Adrenal gland (tissue), 12 donors: ENCODE measurements around the gene FFAR2. TPM values are rescaled to one million over a fixed set of nuclear protein-coding genes. Genes with fewer than 3 reads are reported as not detected.
"Not testable (repeated sequence)": the region's sequence is repeated elsewhere in the genome, so short reads cannot be mapped to it uniquely, and the experiment has no call there.

Experiments
- DNase-seq, 7 donors: peaks; one replicate each; pipeline ENCODE4 v3.0.0-alpha.2; 2019 to 2020
- H3K27ac ChIP-seq, 5 donors: fragments of 200-600 bp; sonication (generic) in 4 of 5; 1 replicate in 3 of 5; 2 replicates in 2 of 5; pipeline versions ENCODE4 v1.5.1 to v1.8.0; 2016 to 2020; ENCODE audit warnings: mild to moderate bottlenecking in 1 of 5
- H3K27me3 ChIP-seq: fragments of 200-600 bp; 2 replicates; pipeline ENCODE4 v1.8.0; 2021
- H3K36me3 ChIP-seq, 2 donors: fragments of 200-600 bp; replicated peaks in 1 of 2; 1 replicate in 1 of 2; 2 replicates in 1 of 2; pipeline versions ENCODE4 v1.5.1 to v1.8.0; 2018 to 2022
- H3K4me1 ChIP-seq, 2 donors: fragments of 200-600 bp; replicated peaks in 1 of 2; 1 replicate in 1 of 2; 2 replicates in 1 of 2; pipeline versions ENCODE4 v1.5.1 to v1.8.0; 2018 to 2021
- H3K4me3 ChIP-seq, 4 donors: fragments of 200-600 bp; sonication (generic) in 3 of 4; one replicate each; pipeline ENCODE4 v1.5.1; 2016 to 2018
- H3K9me3 ChIP-seq, 3 donors: fragments of 200-600 bp; sonication (generic) in 1 of 3; replicated peaks in 1 of 3; 1 replicate in 2 of 3; 2 replicates in 1 of 3; pipeline versions ENCODE4 v1.5.1 to v1.8.0; 2016 to 2021
- CTCF ChIP-seq, 6 experiments: fragments of 450-650 bp in 4 of 6; fragments of 200-600 bp in 2 of 6; sonication (generic) in 1 of 6; IDR thresholded peaks; 1 replicate in 5 of 6; 2 replicates in 1 of 6; pipeline versions ENCODE4 v1.5.1 to v1.8.0; 2016 to 2021; ENCODE audit warnings: antibody characterized with exemption in 6 of 6, mild to moderate bottlenecking in 2 of 6, moderate library complexity in 1 of 6
- POLR2A ChIP-seq, 2 donors: fragments of 450-650 bp; IDR thresholded peaks; one replicate each; pipeline ENCODE4 v1.6.1; 2017; ENCODE audit warnings: antibody characterized with exemption in 2 of 2, mild to moderate bottlenecking in 2 of 2, moderate library complexity in 1 of 2
- WGBS, 4 donors: extraction: QIAGEN DNeasy Blood & Tissue Kit in 2 of 4; methylation state at CpG; one replicate each; pipeline versions ENCODE4 v1.1.5 to v1.1.7; 2013 to 2017; 5-methylcytosine and 5-hydroxymethylcytosine counted together
- intact Hi-C, 2 donors: fragments of 100-400 bp; cut with DNase I; formaldehyde crosslinking; loops; one replicate each; pipeline versions ENCODE4 v1.14.1 to v1.15.0; 2022 to 2023
- polyA plus RNA-seq, 3 donors: library from polyadenylated mRNA; stranded (reverse); fragments of 200-250 nt in 2 of 3; fragments of 350-450 nt in 1 of 3; fragmentation: Illumina TruSeq in 1 of 3; extraction: RNeasy Lipid Tissue Mini Kit (QIAGEN cat#74804) in 1 of 3; gene quantifications; one replicate each; pipeline ENCODE4 v1.2.3, GENCODE V29; 2013 to 2014
- total RNA-seq, 9 donors: library from RNA; depleted of rRNA in 4 of 9; stranded (reverse); fragments of >200 nt in 4 of 9; fragments of 120-200 nt in 1 of 9; fragmentation: NEBNext Ultra II Directional in 1 of 9; extraction: Animal tissue kit (Norgen Biotek cat#: 25700) in 1 of 9; gene quantifications; one replicate each; pipeline versions ENCODE4 v1.1.0 to v1.2.4, GENCODE V29; 2013 to 2023
- donor health status: healthy with polysubstance abuse.
- donor health status: Bipolar disorder and iron deficiency.
- donor health status: DM: yes; HTN: yes; CAD: no.
- donor health status: DM: no; HTN: no; CAD: no.
- donor health status: DM: no; HTN: no; CAD: no.
- donor health status: DM: yes; HTN: yes; CAD: no.

Gene FFAR2
- total and polyA plus RNA-seq, 12 donors, result 0.11 to 0.88 (median 0.37) TPM; not detected in 6

GRCh38 chr19:35471946-35472345 lies 23.9 kb downstream of the FFAR2 start:
- TF ChIP-seq POLR2A (IDR thresholded peaks at IDR 0.05) (no peak), CTCF (IDR thresholded peaks at IDR 0.05) (no peak)

GRCh38 chr19:35474104-35474503 lies 26.0 kb downstream of the FFAR2 start:
- H3K27me3 ChIP-seq, result no peaks in the 10 kb centered on the region
- no peaks in the 10 kb centered on the region for H3K36me3 ChIP-seq
- no peak overlapping the region for H3K4me3 ChIP-seq
- no peak for DNase-seq
- TF ChIP-seq CTCF (IDR thresholded peaks at IDR 0.05), result no peak
- no peak for TF ChIP-seq POLR2A (IDR thresholded peaks at IDR 0.05)
- intact Hi-C loops, result loop anchor here in 1 of 2 donors (5.0 kb wide), 1 partner anchor 122 kb away; no protein-coding TSS in a partner anchor
- H3K9me3 ChIP-seq, result no peaks in the 10 kb centered on the region
- 88 to 94% (median 90%) methylated on average over 11 to 14 of the region's 14 CpGs for WGBS, 4 donors
- no peaks in the 10 kb centered on the region for H3K4me1 ChIP-seq
- H3K27ac ChIP-seq, result no peak overlapping the region

More at GRCh38 chr19:35471946-35472345, 23.9 kb downstream of the FFAR2 start:
- Histone ChIP-seq H3K27me3 (no peaks in the 10 kb centered on the region), H3K9me3 (no peaks in the 10 kb centered on the region), H3K4me3 (no peak overlapping the region), H3K27ac (no peak overlapping the region), H3K36me3 (no peaks in the 10 kb centered on the region), H3K4me1 (no peaks in the 10 kb centered on the region)
- intact Hi-C loops, result loop anchor here in 1 of 2 donors (5.0 kb wide), 1 partner anchor 120 kb away; no protein-coding TSS in a partner anchor
- DNase-seq, result no peak
- 82 to 92% (median 87%) methylated on average over 8 of the region's 8 CpGs for WGBS, 4 donors

- H3K27me3 ChIP-seq, H3K36me3 ChIP-seq, H3K4me3 ChIP-seq, DNase-seq, H3K4me1 ChIP-seq, H3K9me3 ChIP-seq, H3K27ac ChIP-seq: not testable (repeated sequence)
- 84 to 91% (median 88%) methylated on average over 7 of the region's 7 CpGs for WGBS, 4 donors
- intact Hi-C loops, result loop anchor here in 1 of 2 donors (5.0 kb wide), 1 partner anchor 122 kb away; no protein-coding TSS in a partner anchor
These were observed 26.5 kb downstream of the FFAR2 start for GRCh38 chr19:35474594-35474993.

GRCh38 chr19:35476149-35476548 lies 28.1 kb downstream of the FFAR2 start:
- H3K9me3 ChIP-seq, result no peaks in the 10 kb centered on the region
- DNase-seq, result no peak
- H3K27ac ChIP-seq, result no peak overlapping the region
- H3K27me3 ChIP-seq, result no peaks in the 10 kb centered on the region
- TF ChIP-seq CTCF (IDR thresholded peaks at IDR 0.05) (no peak), POLR2A (IDR thresholded peaks at IDR 0.05) (no peak)
- 56 to 62% (median 59%) methylated on average over 4 of the region's 4 CpGs for WGBS, 4 donors
- no peaks in the 10 kb centered on the region for H3K4me1 ChIP-seq
- H3K36me3 ChIP-seq, result no peaks in the 10 kb centered on the region
- H3K4me3 ChIP-seq, result no peak overlapping the region
- intact Hi-C loops, result no loop called here
